HepG2 (cell line): Measurements from ENCODE around the gene CNIH3.

Experiments used
- ARID4A ChIP-seq: sonication (generic); formaldehyde crosslinking; IDR thresholded peaks from 2 replicates; pipeline ENCODE4 v1.5.0; 2020; ENCODE audit warnings: mild to moderate bottlenecking, missing genetic modification reagents, borderline replicate concordance
- CTCF ChIP-seq: sonication (generic); formaldehyde crosslinking; IDR thresholded peaks from 2 replicates; pipeline ENCODE4 v1.5.0; 2020; ENCODE audit warnings: mild to moderate bottlenecking, missing genetic modification reagents, moderate library complexity
- MAFK ChIP-seq, 2 experiments: IDR thresholded peaks in 1 of 2; conservative IDR thresholded peaks in 1 of 2; 2 replicates each; pipeline ENCODE4 v1.6.1; 2011; ENCODE audit warnings: improper control_type of control experiment in 2 of 2, low read length in 2 of 2
- MED1 ChIP-seq: sonication (generic); formaldehyde crosslinking; IDR thresholded peaks from 2 replicates; pipeline ENCODE4 v1.4.0; 2020; ENCODE audit warnings: missing genetic modification reagents
- MXD1 ChIP-seq: sonication (generic); formaldehyde crosslinking; IDR thresholded peaks from 2 replicates; pipeline ENCODE4 v1.4.0; 2020; ENCODE audit warnings: mild to moderate bottlenecking, missing genetic modification reagents
- NR2C2 ChIP-seq: sonication (generic); formaldehyde crosslinking; IDR thresholded peaks from 2 replicates; pipeline ENCODE4 v1.4.0; 2020; ENCODE audit warnings: missing genetic modification reagents, mild to moderate bottlenecking, moderate library complexity, borderline replicate concordance
- TAF1 ChIP-seq: sonication (generic); formaldehyde crosslinking; IDR thresholded peaks from 2 replicates; pipeline ENCODE4 v1.4.0; 2020; ENCODE audit warnings: missing genetic modification reagents
- ZBTB33 ChIP-seq: sonication (generic); formaldehyde crosslinking; IDR thresholded peaks from 2 replicates; pipeline ENCODE4 v1.4.0; 2020; ENCODE audit warnings: missing genetic modification reagents
- ZFP62 ChIP-seq: sonication (generic); formaldehyde crosslinking; IDR thresholded peaks from 2 replicates; pipeline ENCODE4 v1.4.0; 2020; ENCODE audit warnings: missing genetic modification reagents
- ZNF597 ChIP-seq: sonication (generic); formaldehyde crosslinking; IDR thresholded peaks from 2 replicates; pipeline ENCODE4 v1.5.0; 2020; ENCODE audit warnings: missing genetic modification reagents

- TF ChIP-seq ARID4A (CRISPR knock-in tag) (no peak), MAFK (conservative IDR thresholded peaks at IDR 0.05 in 1 of 2, IDR thresholded peaks at IDR 0.05 in 1 of 2; ENCODE audit: low read length in 2 of 2) (no peak), MED1 (no peak), ZBTB33 (CRISPR knock-in tag) (no peak), TAF1 (CRISPR knock-in tag) (no peak), CTCF (CRISPR knock-in tag) (no peak), MXD1 (CRISPR knock-in tag) (no peak), NR2C2 (CRISPR knock-in tag) (no peak), ZFP62 (CRISPR knock-in tag) (no peak), ZNF597 (no peak)
Measured at GRCh38 chr1:224681816-224682215, 65.7 kb downstream of the CNIH3 start.
